Heart left ventricle (tissue), 16 donors: Measurements from ENCODE around the gene HBEGF. TPM values are rescaled to one million over a fixed set of nuclear protein-coding genes. Genes with fewer than 3 reads are reported as not detected.

ENCODE experiments used
- ATAC-seq, 4 donors: fragments of 200-7000 bp; cut with Tn5 transposase; one replicate each; pipeline ENCODE4 v1.9.1; 2020 to 2022; ENCODE audit warnings: moderate library complexity in 4 of 4, mild to moderate bottlenecking in 3 of 4, moderate number of reproducible peaks in 1 of 4
- DNase-seq, 5 donors: peaks; one replicate each; pipeline ENCODE4 v3.0.0-alpha.2; 2020
- H3K27ac ChIP-seq, 12 donors: fragments of 200-600 bp; sonication (generic) in 4 of 12; one replicate each; pipeline versions ENCODE4 v1.5.0 to v1.8.0; 2016 to 2022; ENCODE audit warnings: mild to moderate bottlenecking in 2 of 12
- H3K27me3 ChIP-seq, 9 donors: fragments of 200-600 bp; sonication (generic) in 2 of 9; one replicate each; pipeline versions ENCODE4 v1.5.1 to v1.8.0; 2016 to 2022; ENCODE audit warnings: mild to moderate bottlenecking in 3 of 9
- H3K36me3 ChIP-seq, 9 donors: fragments of 200-600 bp; sonication (generic) in 2 of 9; one replicate each; pipeline versions ENCODE4 v1.5.0 to v1.8.0; 2018 to 2022; ENCODE audit warnings: mild to moderate bottlenecking in 2 of 9
- H3K4me1 ChIP-seq, 12 donors: fragments of 200-600 bp; sonication (generic) in 4 of 12; one replicate each; pipeline versions ENCODE4 v1.5.0 to v1.8.0; 2016 to 2022; ENCODE audit warnings: mild to moderate bottlenecking in 3 of 12
- H3K4me3 ChIP-seq, 12 donors: fragments of 200-600 bp; sonication (generic) in 4 of 12; one replicate each; pipeline versions ENCODE4 v1.5.0 to v1.8.0; 2017 to 2022; ENCODE audit warnings: mild to moderate bottlenecking in 9 of 12, moderate library complexity in 4 of 12
- H3K9me3 ChIP-seq, 12 donors: fragments of 200-600 bp; sonication (generic) in 4 of 12; one replicate each; pipeline versions ENCODE4 v1.5.0 to v1.8.0; 2016 to 2022; ENCODE audit warnings: mild to moderate bottlenecking in 1 of 12
- POLR2A ChIP-seq, 2 donors: fragments of 450-650 bp; IDR thresholded peaks; one replicate each; pipeline ENCODE4 v1.6.1; 2017; ENCODE audit warnings: antibody characterized with exemption in 2 of 2, mild to moderate bottlenecking in 2 of 2, moderate library complexity in 2 of 2
- WGBS, 4 donors: extraction: QIAGEN DNeasy Blood & Tissue Kit in 2 of 4; methylation state at CpG; one replicate each; pipeline versions ENCODE4 v1.1.5 to v1.1.7; 2013 to 2018; 5-methylcytosine and 5-hydroxymethylcytosine counted together
- intact Hi-C, 10 donors: fragments of 100-400 bp; cut with DNase I; formaldehyde crosslinking; loops; one replicate each; pipeline versions ENCODE4 v1.11.1 to v1.14.2; 2022
- polyA plus RNA-seq, 2 donors: library from polyadenylated mRNA; stranded (reverse); fragments of 200-250 nt; gene quantifications; one replicate each; pipeline ENCODE4 v1.2.3, GENCODE V29; 2013
- total RNA-seq, 9 donors: library from RNA; depleted of rRNA in 2 of 9; stranded (reverse); fragments of >200 nt in 2 of 9; fragmentation: NEBNext Ultra II Directional in 3 of 9; extraction: Animal tissue kit (Norgen Biotek cat#: 25700) in 3 of 9; gene quantifications; one replicate each; pipeline versions ENCODE4 v1.1.0 to v1.2.4, GENCODE V29; 2016 to 2023
- TF ChIP-seq, protein P1 (sequence below), 12 donors: fragments of 200-600 bp; sonication (generic) in 4 of 12; IDR thresholded peaks; one replicate each; pipeline versions ENCODE4 v1.5.0 to v1.8.0; 2018 to 2022; ENCODE audit warnings: antibody characterized with exemption in 12 of 12, mild to moderate bottlenecking in 5 of 12
- donor health status: ischemic (EF 13 %, LVEDD 7.1; RV severe dilation, severe dysfunction).
- donor health status: healthy with polysubstance abuse.
- donor health status: DM: no; HTN: yes; CAD: no.
- donor health status: DM: no; HTN: no; CAD: no.
- donor health status: ischemic (EF 25% LVEDD 6.9; RV normal size, moderate dysfunction).
- donor health status: ischemic (EF 25% LVEDD 5.7; RV mildly dilated, moderate dysfunction).
- donor health status: healthy.
- donor health status: DM: yes; HTN: yes; CAD: no.
- donor health status: ischemic (EF 35%, LVEDD 5.7; RV mildly dilated, moderate dysfunction).
- donor health status: nonischemic (EF 11% LVEDD 7.7; RV severe dilation, severe dysfunction).
- donor health status: DM: yes; HTN: yes; CAD: no.
- donor health status: PGD.
- donor health status: ischemic (EF 29% LVEDD 5.4; RV normal size, mild dysfunction).
- donor health status: nonischemic (EF 23%, LVEDD 6.1; RV moderate dilation, normal function).

The HBEGF gene
- total and polyA plus RNA-seq, 11 donors = 18.2 to 60.1 (median 34.9) TPM

DNA sequence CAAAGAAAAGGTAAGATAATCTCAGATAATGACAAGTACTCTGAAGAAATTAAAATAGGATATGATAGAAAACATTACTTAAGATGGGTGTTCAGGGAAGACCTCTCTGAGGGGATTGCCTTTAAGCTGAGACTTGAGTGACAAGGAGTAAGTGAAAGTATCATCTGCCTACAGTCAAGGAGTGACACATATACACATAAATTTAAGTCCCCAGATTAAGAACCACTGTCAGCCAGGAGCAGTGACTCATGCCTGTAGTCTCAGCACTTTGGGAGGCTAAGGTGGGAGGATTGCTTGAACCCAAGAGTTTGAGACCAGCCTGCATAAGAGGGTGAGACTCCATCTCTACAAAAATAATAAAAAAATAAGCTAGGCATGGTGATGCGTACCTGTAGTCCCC is 35.6 kb upstream of the HBEGF start:
- Histone ChIP-seq H3K27me3 (no peaks in the 10 kb centered on the region), H3K4me1 (peaks cover 0 to 7% (median 0%) of the 10 kb centered on the region in 12 donors), H3K27ac (no peak overlapping the region), H3K36me3 (no peaks in the 10 kb centered on the region), H3K9me3 (no peaks in the 10 kb centered on the region), H3K4me3 (no peak overlapping the region)
- TF ChIP-seq, protein P1, sequence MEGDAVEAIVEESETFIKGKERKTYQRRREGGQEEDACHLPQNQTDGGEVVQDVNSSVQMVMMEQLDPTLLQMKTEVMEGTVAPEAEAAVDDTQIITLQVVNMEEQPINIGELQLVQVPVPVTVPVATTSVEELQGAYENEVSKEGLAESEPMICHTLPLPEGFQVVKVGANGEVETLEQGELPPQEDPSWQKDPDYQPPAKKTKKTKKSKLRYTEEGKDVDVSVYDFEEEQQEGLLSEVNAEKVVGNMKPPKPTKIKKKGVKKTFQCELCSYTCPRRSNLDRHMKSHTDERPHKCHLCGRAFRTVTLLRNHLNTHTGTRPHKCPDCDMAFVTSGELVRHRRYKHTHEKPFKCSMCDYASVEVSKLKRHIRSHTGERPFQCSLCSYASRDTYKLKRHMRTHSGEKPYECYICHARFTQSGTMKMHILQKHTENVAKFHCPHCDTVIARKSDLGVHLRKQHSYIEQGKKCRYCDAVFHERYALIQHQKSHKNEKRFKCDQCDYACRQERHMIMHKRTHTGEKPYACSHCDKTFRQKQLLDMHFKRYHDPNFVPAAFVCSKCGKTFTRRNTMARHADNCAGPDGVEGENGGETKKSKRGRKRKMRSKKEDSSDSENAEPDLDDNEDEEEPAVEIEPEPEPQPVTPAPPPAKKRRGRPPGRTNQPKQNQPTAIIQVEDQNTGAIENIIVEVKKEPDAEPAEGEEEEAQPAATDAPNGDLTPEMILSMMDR (IDR thresholded peaks at IDR 0.05) = no peak
- TF ChIP-seq POLR2A (IDR thresholded peaks at IDR 0.05) = no peak
- WGBS, 4 donors = 92 to 100% (median 97%) methylated on average over 1 of the region's 1 CpG
- ATAC-seq = no peak
- DNase-seq = no peak
- intact Hi-C loops = no loop called here

DNA sequence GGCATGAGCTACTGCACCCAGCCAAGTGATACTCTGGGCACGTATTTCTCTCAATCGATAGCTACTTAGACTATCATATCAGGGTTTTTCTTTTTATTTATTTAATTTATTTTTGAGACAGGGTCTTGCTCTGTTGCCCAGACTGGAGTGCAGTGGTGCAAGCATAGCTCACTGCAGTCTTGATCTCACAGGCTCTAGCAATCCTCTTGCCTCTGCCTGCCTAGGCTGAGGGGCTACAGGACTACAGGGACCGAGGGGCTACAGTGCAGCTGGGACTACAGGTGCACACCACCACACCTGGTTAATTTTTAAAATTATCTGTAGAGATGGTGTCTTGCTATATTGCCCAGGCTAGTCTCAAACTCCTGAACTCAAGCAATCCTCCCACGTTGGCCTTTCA is 34.9 kb upstream of the HBEGF start:
- no peak for DNase-seq
- Histone ChIP-seq H3K36me3 (no peaks in the 10 kb centered on the region), H3K4me1 (peaks cover 0 to 7% (median 0%) of the 10 kb centered on the region in 12 donors), H3K27ac (no peak overlapping the region), H3K4me3 (no peak overlapping the region), H3K27me3 (no peaks in the 10 kb centered on the region), H3K9me3 (no peaks in the 10 kb centered on the region)
- 87 to 91% (median 88%) methylated on average over 4 of the region's 4 CpGs for WGBS, 4 donors
- ATAC-seq = no peak
- intact Hi-C loops = no loop called here
- TF ChIP-seq POLR2A (IDR thresholded peaks at IDR 0.05) = no peak
- TF ChIP-seq, protein P1 (IDR thresholded peaks at IDR 0.05) = no peak

DNA sequence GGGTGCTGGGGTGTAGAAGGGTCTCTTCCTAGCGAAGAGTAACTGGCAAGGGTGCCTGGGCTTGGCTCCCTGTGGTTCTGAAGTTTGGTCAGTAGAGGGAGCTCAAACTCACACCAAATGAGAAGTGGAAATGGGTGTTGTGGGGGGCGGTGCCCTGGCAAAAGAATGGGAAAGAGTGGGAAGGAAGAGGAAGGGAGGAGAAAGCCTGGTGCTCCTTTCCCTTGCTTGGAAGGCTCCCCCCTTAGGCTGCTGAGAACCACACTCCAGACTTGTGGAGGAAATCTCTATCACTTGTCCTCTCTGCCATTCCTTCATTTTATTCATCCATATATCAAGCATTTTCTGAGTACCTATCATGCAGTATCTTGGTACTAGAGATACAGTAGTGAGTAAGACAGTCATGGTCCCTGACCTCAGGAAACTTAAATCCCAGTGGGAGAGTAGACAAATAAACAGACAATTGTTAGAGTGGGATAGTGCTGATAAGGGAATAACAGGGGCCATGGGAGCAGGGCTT is 26.6 kb upstream of the HBEGF start:
- peak overlapping the region in 1 of 12 donors; percentile 3 for H3K27ac ChIP-seq
- H3K4me1 ChIP-seq = peaks cover 0 to 9% (median 8%) of the 10 kb centered on the region in 12 donors
- H3K36me3 ChIP-seq = no peaks in the 10 kb centered on the region
- WGBS, 4 donors = 5 to 9% (median 7%) methylated on average over 2 of the region's 2 CpGs
- ATAC-seq = peak; percentile 39 to 90 (median 86)
- TF ChIP-seq, protein P1 (IDR thresholded peaks at IDR 0.05) = peak; percentile 69 to 90 (median 79)
- no peak for TF ChIP-seq POLR2A (IDR thresholded peaks at IDR 0.05)
- H3K27me3 ChIP-seq = no peaks in the 10 kb centered on the region
- no peaks in the 10 kb centered on the region for H3K9me3 ChIP-seq
- intact Hi-C loops = loop anchor here in 9 of 10 donors (2.0 to 10.0 kb wide), 7 partner anchors 262 to 672 kb away; partner anchors contain the start of genes TMCO6 (in 6 of the 9) and CD14 (in 3 of the 9)
- peak; percentile 75 to 79 (median 78) for DNase-seq
- H3K4me3 ChIP-seq = no peak overlapping the region

DNA sequence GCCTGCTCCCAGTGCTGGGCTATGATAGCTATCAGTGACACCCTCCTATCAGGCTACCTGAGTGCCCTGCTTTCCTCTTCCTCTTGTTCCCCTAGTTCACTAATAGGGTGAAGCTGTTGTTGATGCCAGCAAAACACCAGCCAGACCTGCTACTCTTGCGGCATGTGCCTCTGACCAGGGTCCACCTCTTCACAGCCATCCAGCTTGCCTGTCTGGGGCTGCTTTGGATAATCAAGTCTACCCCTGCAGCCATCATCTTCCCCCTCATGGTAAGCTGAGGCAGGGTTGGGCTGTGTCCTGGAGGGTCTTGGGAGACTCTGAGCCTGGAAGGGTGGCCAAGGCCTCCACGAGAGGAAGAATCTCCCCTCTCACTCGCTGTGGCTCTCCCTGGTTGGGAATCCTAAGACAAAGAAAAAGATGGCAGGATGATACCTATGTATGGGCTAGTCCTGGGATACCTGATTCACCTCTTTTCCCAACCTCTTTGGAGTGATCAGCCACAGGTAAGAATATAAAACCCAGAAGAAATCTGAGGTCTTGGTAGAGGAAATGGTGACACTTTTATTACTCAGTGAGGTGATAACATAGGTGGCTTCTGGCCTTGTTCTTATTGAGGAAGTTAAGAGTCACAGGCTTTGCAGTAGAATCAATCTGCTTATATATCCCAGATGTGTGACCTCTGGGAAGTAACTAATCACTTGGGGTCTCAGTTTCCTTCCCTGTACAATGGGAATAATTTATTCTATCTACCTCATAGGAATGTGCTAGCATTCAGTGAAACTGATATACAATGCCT is 25.2 kb upstream of the HBEGF start:
- no peak for ATAC-seq
- Histone ChIP-seq H3K27ac (no peak overlapping the region), H3K4me1 (peaks cover 0 to 9% (median 8%) of the 10 kb centered on the region in 12 donors), H3K27me3 (no peaks in the 10 kb centered on the region), H3K36me3 (no peaks in the 10 kb centered on the region), H3K9me3 (no peaks in the 10 kb centered on the region), H3K4me3 (no peak overlapping the region)
- WGBS, 4 donors = 87 to 95% (median 93%) methylated on average over 3 of the region's 3 CpGs
- intact Hi-C loops = loop anchor here in 9 of 10 donors (2.0 to 10.0 kb wide), 7 partner anchors 263 to 673 kb away; partner anchors contain the start of genes TMCO6 (in 6 of the 9) and CD14 (in 3 of the 9)
- TF ChIP-seq POLR2A (IDR thresholded peaks at IDR 0.05) = no peak
- TF ChIP-seq, protein P1 (IDR thresholded peaks at IDR 0.05) = no peak
- DNase-seq = no peak
